CD14-positive monocyte (primary cell): ENCODE data around the gene DALRD3. TPM values are rescaled to one million over a fixed set of nuclear protein-coding genes. Genes with fewer than 3 reads are reported as not detected.
A peak's percentile ranks its signal among the peaks of the same experiment; 100 is the strongest.

Experiments used
- DNase-seq, 3 donors: peaks; one replicate each; pipeline ENCODE4 v3.0.0-alpha.2; 2011 to 2022
- H2AFZ ChIP-seq: 2 replicates; pipeline ENCODE4 v1.6.0; 2012; ENCODE audit warnings: mild to moderate bottlenecking, low read depth, low read length, inconsistent platforms; ENCODE audit not compliant: insufficient read depth, poor library complexity, severe bottlenecking
- H3K27ac ChIP-seq, 2 donors: 1 replicate in 1 of 2; 2 replicates in 1 of 2; pipeline ENCODE4 v1.5.1; 2012 to 2013; ENCODE audit warnings: low read length in 2 of 2, control low read depth in 1 of 2, inconsistent platforms in 1 of 2, low read depth in 1 of 2, mild to moderate bottlenecking in 1 of 2
- H3K27me3 ChIP-seq, 2 donors: one replicate each; pipeline versions ENCODE4 v1.6.0 to v1.6.1; 2011 to 2013; ENCODE audit warnings: low read length in 2 of 2; ENCODE audit not compliant: control insufficient read depth in 2 of 2, insufficient read depth in 2 of 2
- H3K36me3 ChIP-seq, 2 donors: replicated peaks in 1 of 2; 1 replicate in 1 of 2; 2 replicates in 1 of 2; pipeline versions ENCODE4 v1.5.1 to v1.6.1; 2012 to 2013; ENCODE audit warnings: low read length in 2 of 2, control low read depth in 1 of 2, inconsistent platforms in 1 of 2, mild to moderate bottlenecking in 1 of 2; ENCODE audit not compliant: insufficient read depth in 2 of 2, control insufficient read depth in 1 of 2
- H3K4me1 ChIP-seq, 2 donors: 1 replicate in 1 of 2; 2 replicates in 1 of 2; pipeline versions ENCODE4 v1.5.1 to v1.6.1; 2012 to 2013; ENCODE audit warnings: low read length in 2 of 2, control low read depth in 1 of 2, inconsistent platforms in 1 of 2, mild to moderate bottlenecking in 1 of 2, moderate library complexity in 1 of 2; ENCODE audit not compliant: insufficient read depth in 2 of 2, control insufficient read depth in 1 of 2
- H3K4me2 ChIP-seq: replicated peaks from 2 replicates; pipeline ENCODE3; 2012; ENCODE audit warnings: low read length, moderate library complexity, mild to moderate bottlenecking; ENCODE audit not compliant: poor library complexity, severe bottlenecking; ENCODE audit errors: extremely low read depth
- H3K4me3 ChIP-seq, 3 experiments: fragments of 200-600 bp in 1 of 3; sonication (generic) in 1 of 3; replicated peaks in 1 of 3; 1 replicate in 2 of 3; 2 replicates in 1 of 3; pipeline ENCODE4 v1.5.1; 2011 to 2013; ENCODE audit warnings: low read length in 3 of 3, mild to moderate bottlenecking in 3 of 3, control low read depth in 2 of 3, low read depth in 2 of 3, inconsistent platforms in 1 of 3, moderate library complexity in 1 of 3
- H3K79me2 ChIP-seq: 2 replicates; pipeline ENCODE4 v1.6.0; 2012; ENCODE audit warnings: mild to moderate bottlenecking, control low read depth, inconsistent platforms, low read length, moderate library complexity; ENCODE audit not compliant: insufficient read depth
- H3K9ac ChIP-seq: 2 replicates; pipeline ENCODE4 v1.6.0; 2017; ENCODE audit warnings: low read length, mild to moderate bottlenecking; ENCODE audit not compliant: insufficient read depth, poor library complexity, severe bottlenecking
- H3K9me3 ChIP-seq, 2 donors: replicated peaks in 1 of 2; 1 replicate in 1 of 2; 2 replicates in 1 of 2; pipeline versions ENCODE4 v1.5.1 to v1.6.1; 2012 to 2013; ENCODE audit warnings: low read length in 2 of 2, control low read depth in 1 of 2; ENCODE audit not compliant: control insufficient read depth in 1 of 2, insufficient read depth in 1 of 2
- H4K20me1 ChIP-seq: 2 replicates; pipeline ENCODE4 v1.6.0; 2012; ENCODE audit warnings: mild to moderate bottlenecking, low read length, control low read depth, moderate library complexity; ENCODE audit not compliant: insufficient read depth
- H3K27ac Mint-ChIP-seq, 7 donors: one replicate each; pipeline ENCODE4 v1.8.0; 2020; ENCODE audit warnings: mild to moderate bottlenecking in 7 of 7, mixed read lengths in 7 of 7, moderate library complexity in 6 of 7, inconsistent platforms in 2 of 7
- H3K27me3 Mint-ChIP-seq, 3 donors: one replicate each; pipeline ENCODE4 v1.8.0; 2021 to 2022; ENCODE audit warnings: low read depth in 3 of 3, mild to moderate bottlenecking in 3 of 3, mixed read lengths in 3 of 3, moderate library complexity in 3 of 3, inconsistent platforms in 1 of 3
- H3K36me3 Mint-ChIP-seq, 2 donors: one replicate each; pipeline ENCODE4 v1.8.0; 2020; ENCODE audit warnings: mixed read lengths in 2 of 2, inconsistent platforms in 1 of 2, mild to moderate bottlenecking in 1 of 2
- H3K4me1 Mint-ChIP-seq: one replicate; pipeline ENCODE4 v1.8.0; 2020; ENCODE audit warnings: mild to moderate bottlenecking, mixed read lengths
- H3K4me3 Mint-ChIP-seq, 2 donors: one replicate each; pipeline ENCODE4 v1.8.0; 2020; ENCODE audit warnings: mild to moderate bottlenecking in 2 of 2, mixed read lengths in 2 of 2, moderate library complexity in 1 of 2
- H3K9me3 Mint-ChIP-seq, 7 donors: one replicate each; pipeline ENCODE4 v1.8.0; 2020 to 2022; ENCODE audit warnings: mixed read lengths in 7 of 7, mild to moderate bottlenecking in 6 of 7, moderate library complexity in 6 of 7, inconsistent platforms in 2 of 7
- WGBS: methylation state at CpG from one replicate; pipeline ENCODE4 v1.1.5; 2013; ENCODE audit warnings: missing lambda C conversion rate; ENCODE audit not compliant: insufficient coverage; 5-methylcytosine and 5-hydroxymethylcytosine counted together
- intact Hi-C, 2 donors: fragments of 100-400 bp; cut with micrococcal nuclease; formaldehyde crosslinking; loops; one replicate each; pipeline versions ENCODE4 v1.15.0 to v1.15.1; 2023
- polyA minus RNA-seq: library from RNA; depleted of rRNA, polyadenylated mRNA; stranded (reverse); fragments of >200 nt; gene quantifications from 2 replicates; pipeline ENCODE4 v1.2.3, GENCODE V29; 2012
- polyA plus RNA-seq, 3 donors: library from polyadenylated mRNA; depleted of rRNA in 1 of 3; unstranded in 2 of 3; stranded (reverse) in 1 of 3; fragments of 300-500 nt in 2 of 3; fragments of >200 nt in 1 of 3; fragmentation: Illumina TruSeq in 2 of 3; gene quantifications; 1 replicate in 2 of 3; 2 replicates in 1 of 3; pipeline ENCODE4 v1.2.3, GENCODE V29; 2012 to 2021
- total RNA-seq, 12 experiments: library from RNA in 1 of 12; stranded (reverse) in 1 of 12; fragments of 120-200 nt in 1 of 12; gene quantifications; one replicate each; pipeline ENCODE4 v1.2.4 and lab custom pipeline; 2013 to 2026; ENCODE audit warnings: mixed read lengths in 6 of 12, inconsistent platforms in 1 of 12
- TF ChIP-seq, protein P1 (sequence below): fragments of 200-600 bp; IDR thresholded peaks from one replicate; pipeline ENCODE4 v1.8.0; 2022; ENCODE audit warnings: antibody characterized with exemption, mild to moderate bottlenecking

DALRD3 gene, protein sequence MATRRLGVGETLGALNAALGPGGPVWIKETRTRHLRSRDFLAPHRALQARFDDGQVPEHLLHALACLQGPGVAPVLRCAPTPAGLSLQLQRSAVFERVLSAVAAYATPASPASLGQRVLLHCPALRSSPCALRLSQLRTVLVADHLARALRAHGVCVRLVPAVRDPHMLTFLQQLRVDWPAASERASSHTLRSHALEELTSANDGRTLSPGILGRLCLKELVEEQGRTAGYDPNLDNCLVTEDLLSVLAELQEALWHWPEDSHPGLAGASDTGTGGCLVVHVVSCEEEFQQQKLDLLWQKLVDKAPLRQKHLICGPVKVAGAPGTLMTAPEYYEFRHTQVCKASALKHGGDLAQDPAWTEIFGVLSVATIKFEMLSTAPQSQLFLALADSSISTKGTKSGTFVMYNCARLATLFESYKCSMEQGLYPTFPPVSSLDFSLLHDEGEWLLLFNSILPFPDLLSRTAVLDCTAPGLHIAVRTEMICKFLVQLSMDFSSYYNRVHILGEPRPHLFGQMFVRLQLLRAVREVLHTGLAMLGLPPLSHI
- total RNA-seq (2013), result 18.7 TPM
- 10 to 100 TPM; 15.0 to 42.1 (median 20.0) TPM for polyA plus RNA-seq
- polyA minus RNA-seq, result 17.5 and 22.0 TPM in 2 replicates
- 18.2 to 68.9 (median 27.7) reads per million in 11 experiments for total RNA-seq (lab: John Stamatoyannopoulos, UW)

DNA sequence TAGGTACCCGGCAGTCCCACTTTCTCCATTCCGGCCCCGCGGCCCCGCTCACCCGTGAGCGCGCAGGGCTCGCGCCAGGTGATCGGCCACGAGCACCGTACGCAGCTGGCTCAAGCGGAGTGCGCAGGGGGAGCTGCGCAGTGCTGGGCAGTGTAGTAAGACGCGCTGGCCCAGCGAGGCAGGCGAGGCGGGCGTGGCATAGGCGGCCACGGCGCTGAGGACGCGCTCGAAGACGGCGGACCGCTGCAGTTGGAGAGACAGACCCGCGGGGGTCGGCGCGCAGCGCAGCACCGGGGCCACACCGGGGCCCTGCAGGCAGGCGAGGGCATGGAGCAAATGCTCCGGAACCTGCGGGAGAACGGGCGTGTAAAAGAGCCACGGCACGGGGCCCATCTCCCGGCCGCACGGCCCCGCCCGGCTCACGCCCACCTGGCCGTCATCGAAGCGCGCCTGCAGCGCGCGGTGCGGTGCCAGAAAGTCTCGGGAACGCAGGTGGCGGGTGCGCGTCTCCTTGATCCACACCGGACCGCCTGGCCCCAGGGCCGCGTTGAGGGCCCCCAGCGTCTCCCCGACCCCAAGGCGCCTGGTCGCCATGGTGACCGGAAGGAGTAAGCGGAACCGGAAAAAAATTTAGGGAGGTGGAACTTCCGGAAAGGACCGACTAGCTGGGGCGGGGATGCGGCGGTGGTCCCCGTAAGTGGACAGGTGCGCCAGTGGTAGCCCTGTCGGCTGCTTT lies at the start of gene DALRD3:
Gene DALRD3, minus strand, starts transcription at position 610 of the 736 bp plus-strand sequence. Its CDS starts 16 bp downstream, at position 594.
- intact Hi-C loops, result no loop called here

More for the DNA sequence above, at the start of gene DALRD3:
- WGBS, result under 1% methylated on average over 85 of the region's 85 CpGs
- peaks cover 39 to 47% of the 10 kb centered on the region in 2 donors for H3K4me1 ChIP-seq
- H3K4me2 ChIP-seq, result peak within 1 kb of the TSS; percentile 94
- H3K4me3 ChIP-seq, result peak within 1 kb of the TSS; percentile 79 to 90 (median 84)
- TF ChIP-seq, protein P1, sequence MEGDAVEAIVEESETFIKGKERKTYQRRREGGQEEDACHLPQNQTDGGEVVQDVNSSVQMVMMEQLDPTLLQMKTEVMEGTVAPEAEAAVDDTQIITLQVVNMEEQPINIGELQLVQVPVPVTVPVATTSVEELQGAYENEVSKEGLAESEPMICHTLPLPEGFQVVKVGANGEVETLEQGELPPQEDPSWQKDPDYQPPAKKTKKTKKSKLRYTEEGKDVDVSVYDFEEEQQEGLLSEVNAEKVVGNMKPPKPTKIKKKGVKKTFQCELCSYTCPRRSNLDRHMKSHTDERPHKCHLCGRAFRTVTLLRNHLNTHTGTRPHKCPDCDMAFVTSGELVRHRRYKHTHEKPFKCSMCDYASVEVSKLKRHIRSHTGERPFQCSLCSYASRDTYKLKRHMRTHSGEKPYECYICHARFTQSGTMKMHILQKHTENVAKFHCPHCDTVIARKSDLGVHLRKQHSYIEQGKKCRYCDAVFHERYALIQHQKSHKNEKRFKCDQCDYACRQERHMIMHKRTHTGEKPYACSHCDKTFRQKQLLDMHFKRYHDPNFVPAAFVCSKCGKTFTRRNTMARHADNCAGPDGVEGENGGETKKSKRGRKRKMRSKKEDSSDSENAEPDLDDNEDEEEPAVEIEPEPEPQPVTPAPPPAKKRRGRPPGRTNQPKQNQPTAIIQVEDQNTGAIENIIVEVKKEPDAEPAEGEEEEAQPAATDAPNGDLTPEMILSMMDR, result no peak
- H3K79me2 ChIP-seq, result peaks cover 48% of the 10 kb centered on the region
- Mint-ChIP-seq H3K27ac (peak within 1 kb of the TSS; percentile 84 to 99 (median 92)), H3K9me3 (no peaks in the 10 kb centered on the region), H3K4me3 (peak within 1 kb of the TSS; percentile 79 to 87), H3K36me3 (peaks cover 23 to 34% of the 10 kb centered on the region in 2 donors), H3K27me3 (peaks cover 0 to 2% (median 0%) of the 10 kb centered on the region in 3 donors), H3K4me1 (peaks cover 30% of the 10 kb centered on the region)
- no peaks in the 10 kb centered on the region for H3K9me3 ChIP-seq
- peak within 1 kb of the TSS; percentile 85 to 98 for H3K27ac ChIP-seq
- H2AFZ ChIP-seq, result peak within 1 kb of the TSS; percentile 89
- peak; percentile 39 to 63 (median 54) for DNase-seq
- H3K36me3 ChIP-seq, result peaks cover 26 to 39% of the 10 kb centered on the region in 2 donors
- no peaks in the 10 kb centered on the region for H3K27me3 ChIP-seq
- H3K9ac ChIP-seq, result peak within 1 kb of the TSS; percentile 81
- H4K20me1 ChIP-seq, result peaks cover 27% of the 10 kb centered on the region
